GM18951 (cell line): ENCODE measurements around the gene SLC45A2.

Experiments used
- POLR2A ChIP-seq: IDR thresholded peaks from 4 replicates; pipeline ENCODE4 v1.6.1; 2011; ENCODE audit warnings: mild to moderate bottlenecking; ENCODE audit not compliant: insufficient read length, insufficient read depth; ENCODE audit errors: extremely low read depth
- in situ Hi-C: fragments of 300-500 bp; cut with MboI; formaldehyde crosslinking; loops from one replicate; pipeline ENCODE4 v1.12.0; 2022; ENCODE audit warnings: low sequenced_read_pairs, mixed read lengths, inconsistent platforms; ENCODE audit not compliant: unreplicated experiment

SLC45A2 gene

GRCh38 chr5:33905381-33905780, 79.1 kb downstream of the SLC45A2 start:
- in situ Hi-C loops: no loop called here
- TF ChIP-seq POLR2A: no peak

GRCh38 chr5:33903118-33903517, 81.4 kb downstream of the SLC45A2 start:
- no peak for TF ChIP-seq POLR2A
- in situ Hi-C loops: no loop called here

- in situ Hi-C loops: no loop called here
- no peak for TF ChIP-seq POLR2A
Measured at GRCh38 chr5:33901156-33901555, 83.3 kb downstream of the SLC45A2 start.
